Panc1 (cell line): ENCODE measurements around the gene SCARF2. TPM values are rescaled to one million over a fixed set of nuclear protein-coding genes. Genes with fewer than 3 reads are reported as not detected.

Source experiments
- ATAC-seq: fragments of 200-7000 bp; cut with Tn5 transposase; 2 replicates; pipeline ENCODE4 v1.9.1; 2020; ENCODE audit warnings: mild to moderate bottlenecking, moderate library complexity
- BruUV-seq: library from RNA; stranded (reverse); fragments of 400-500 nt; replicated peaks from 2 replicates; lab custom pipeline; 2021; lab: Mats Ljungman, UMichigan
- CTCF ChIA-PET: fragments of 300-600 bp; sonication (Branson Sonifier 250); formaldehyde crosslinking; loops from one replicate; lab custom pipeline; 2022; ENCODE audit warnings: antibody characterized with exemption; lab: Charles Lee
- POLR2A ChIA-PET: fragments of 300-600 bp; sonication (Branson Sonifier 250); formaldehyde crosslinking; loops from one replicate; lab custom pipeline; 2022; ENCODE audit warnings: antibody characterized with exemption; lab: Charles Lee
- DNase-seq: peaks from one replicate; pipeline ENCODE4 v3.0.0-alpha.2; 2010; ENCODE audit warnings: low read depth, low spot score
- H3K27ac ChIP-seq: 2 replicates; pipeline ENCODE4 v1.5.1; 2011; ENCODE audit warnings: mild to moderate bottlenecking, low read length, inconsistent platforms
- H3K27me3 ChIP-seq: fragments of 200-500 bp; sonication (Bioruptor generic); 2 replicates; pipeline ENCODE4 v1.6.0; 2014; ENCODE audit warnings: low read length, inconsistent platforms; ENCODE audit not compliant: control insufficient read depth, insufficient read depth
- H3K36me3 ChIP-seq: fragments of 200-500 bp; sonication (Bioruptor generic); 2 replicates; pipeline ENCODE4 v1.5.1; 2014; ENCODE audit warnings: inconsistent platforms, mild to moderate bottlenecking, low read length, moderate library complexity; ENCODE audit not compliant: control insufficient read depth, insufficient read depth
- H3K4me1 ChIP-seq: 2 replicates; pipeline ENCODE4 v1.5.1; 2011; ENCODE audit warnings: inconsistent platforms, mild to moderate bottlenecking, low read length, moderate library complexity; ENCODE audit not compliant: control insufficient read depth, insufficient read depth
- H3K4me3 ChIP-seq, 2 experiments: 2 replicates each; pipeline ENCODE4 v1.5.1; 2011 to 2012; ENCODE audit warnings: low read depth in 2 of 2, low read length in 2 of 2, mild to moderate bottlenecking in 2 of 2, inconsistent platforms in 1 of 2, moderate library complexity in 1 of 2
- H3K9me3 ChIP-seq: fragments of 200-500 bp; sonication (Bioruptor generic); 2 replicates; pipeline ENCODE4 v1.5.1; 2014; ENCODE audit warnings: low read depth, mild to moderate bottlenecking, inconsistent platforms, low read length, moderate library complexity; ENCODE audit not compliant: control insufficient read depth, insufficient read depth
- CTCF ChIP-seq: fragments of 450-650 bp; IDR thresholded peaks from 2 replicates; pipeline ENCODE4 v1.5.1; 2017; ENCODE audit warnings: mild to moderate bottlenecking
- POLR2AphosphoS5 ChIP-seq: IDR thresholded peaks from 2 replicates; pipeline ENCODE4 v1.6.1; 2012; ENCODE audit warnings: mild to moderate bottlenecking, low read depth, low read length, moderate library complexity
- REST ChIP-seq, 2 experiments: IDR thresholded peaks; 2 replicates each; pipeline ENCODE4 v1.6.1; 2011 to 2012; ENCODE audit warnings: low read depth in 2 of 2, control low read depth in 1 of 2, low read length in 1 of 2, mild to moderate bottlenecking in 1 of 2, moderate library complexity in 1 of 2; ENCODE audit not compliant: insufficient read depth in 1 of 2
- SIN3A ChIP-seq: IDR thresholded peaks from 2 replicates; pipeline ENCODE4 v1.6.1; 2012; ENCODE audit warnings: low read depth, mild to moderate bottlenecking, low read length, moderate library complexity, borderline replicate concordance; ENCODE audit not compliant: insufficient read depth
- TCF7L2 ChIP-seq: IDR thresholded peaks from 2 replicates; pipeline ENCODE4 v1.6.1; 2011; ENCODE audit warnings: mild to moderate bottlenecking, low read depth, low read length, inconsistent platforms
- in situ Hi-C: cut with HindIII; loops from 2 replicates; pipeline ENCODE4 v1.10.0; 2016; ENCODE audit warnings: low sequenced_read_pairs, low pct_unique_long_range_greater_than_20kb
- intact Hi-C: fragments of 100-400 bp; cut with micrococcal nuclease; formaldehyde crosslinking; loops from one replicate; pipeline ENCODE4 v1.10.0; 2022; ENCODE audit not compliant: unreplicated experiment
- total RNA-seq: library from RNA; stranded (reverse); gene quantifications from one replicate; pipeline ENCODE4 v1.2.1, GENCODE V29; 2021; ENCODE audit not compliant: unreplicated experiment

The SCARF2 gene
- total RNA-seq, 1 experiment from 2014 or later: 3.2 TPM

GRCh38 chr22:20391222-20391621, 46.4 kb downstream of the SCARF2 start:
- ChIA-PET POLR2A (no interaction called here), CTCF (no interaction called here)
- no peak for DNase-seq
- TF ChIP-seq REST (IDR thresholded peaks at IDR 0.05; ENCODE audit: insufficient read depth in 1 of 2, low read depth in 2 of 2, low read length in 1 of 2): no peak
- TF ChIP-seq SIN3A: no peak
- no peak for TF ChIP-seq CTCF
- no peak for TF ChIP-seq POLR2AphosphoS5
- no peak for TF ChIP-seq TCF7L2
- H3K4me1 ChIP-seq: peaks cover 5% of the 10 kb centered on the region; the same call in 1 of the 2 replicates
- no peak overlapping the region for H3K27ac ChIP-seq
- no peaks in the 10 kb centered on the region for H3K27me3 ChIP-seq
- intact Hi-C loops: no loop called here
- no peaks in the 10 kb centered on the region; the same call in 1 of the 2 replicates for H3K36me3 ChIP-seq
- H3K4me3 ChIP-seq: no peak overlapping the region
- H3K9me3 ChIP-seq: no peaks in the 10 kb centered on the region
- no peak for ATAC-seq
- in situ Hi-C loops: no loop called here
- no TSS peak for BruUV-seq

GRCh38 chr22:20390394-20390907, 47.2 kb downstream of the SCARF2 start:
- no peak for ATAC-seq
- in situ Hi-C loops: no loop called here

More at GRCh38 chr22:20390394-20390907, 47.2 kb downstream of the SCARF2 start:
- CTCF ChIA-PET: no interaction called here
- Histone ChIP-seq H3K4me1 (peaks cover 5% of the 10 kb centered on the region; the same call in 1 of the 2 replicates), H3K9me3 (no peaks in the 10 kb centered on the region), H3K27me3 (no peaks in the 10 kb centered on the region), H3K4me3 (no peak overlapping the region), H3K36me3 (no peaks in the 10 kb centered on the region; the same call in 1 of the 2 replicates), H3K27ac (no peak overlapping the region)
- TF ChIP-seq REST (IDR thresholded peaks at IDR 0.05; ENCODE audit: insufficient read depth in 1 of 2, low read depth in 2 of 2, low read length in 1 of 2) (no peak), TCF7L2 (no peak), SIN3A (no peak), POLR2AphosphoS5 (no peak), CTCF (no peak)
- no TSS peak for BruUV-seq
- DNase-seq: no peak
- POLR2A ChIA-PET: no interaction called here
- intact Hi-C loops: no loop called here
